Brain microvascular endothelial cell (primary cell): ENCODE measurements around the gene DOLPP1.
"Not testable (repeated sequence)": the region's sequence is repeated elsewhere in the genome, so short reads cannot be mapped to it uniquely, and the experiment has no call there.

Source experiments
- DNase-seq: peaks from one replicate; pipeline ENCODE4 v3.0.0-alpha.2; 2020
- H3K27ac ChIP-seq: fragments of 250-450 bp; sonication (Bioruptor Pico); 2 replicates; pipeline ENCODE4 v1.5.1; 2020; ENCODE audit warnings: mild to moderate bottlenecking, moderate library complexity
- H3K27me3 ChIP-seq: fragments of 250-450 bp; sonication (Bioruptor Pico); replicated peaks from 2 replicates; pipeline ENCODE4 v1.5.1; 2020; ENCODE audit warnings: mild to moderate bottlenecking
- H3K36me3 ChIP-seq: fragments of 250-450 bp; sonication (Bioruptor Pico); replicated peaks from 2 replicates; pipeline ENCODE4 v1.5.1; 2020; ENCODE audit warnings: mild to moderate bottlenecking
- H3K4me3 ChIP-seq: 2 replicates; pipeline ENCODE4 v1.5.1; 2011; ENCODE audit warnings: low read depth, mild to moderate bottlenecking, control low read depth, low read length, moderate library complexity
- in situ Hi-C: cut with HindIII; loops from 2 replicates; pipeline ENCODE4 v1.10.0; 2017; ENCODE audit warnings: low sequenced_read_pairs, low pct_ligation_motif_present
- TF ChIP-seq, protein P1 (sequence below): IDR thresholded peaks from 2 replicates; pipeline ENCODE4 v1.5.1; 2011; ENCODE audit warnings: low read depth, mild to moderate bottlenecking, moderate library complexity, low read length, control low read depth, inconsistent platforms; ENCODE audit errors: missing control alignments

DOLPP1 gene

DNA sequence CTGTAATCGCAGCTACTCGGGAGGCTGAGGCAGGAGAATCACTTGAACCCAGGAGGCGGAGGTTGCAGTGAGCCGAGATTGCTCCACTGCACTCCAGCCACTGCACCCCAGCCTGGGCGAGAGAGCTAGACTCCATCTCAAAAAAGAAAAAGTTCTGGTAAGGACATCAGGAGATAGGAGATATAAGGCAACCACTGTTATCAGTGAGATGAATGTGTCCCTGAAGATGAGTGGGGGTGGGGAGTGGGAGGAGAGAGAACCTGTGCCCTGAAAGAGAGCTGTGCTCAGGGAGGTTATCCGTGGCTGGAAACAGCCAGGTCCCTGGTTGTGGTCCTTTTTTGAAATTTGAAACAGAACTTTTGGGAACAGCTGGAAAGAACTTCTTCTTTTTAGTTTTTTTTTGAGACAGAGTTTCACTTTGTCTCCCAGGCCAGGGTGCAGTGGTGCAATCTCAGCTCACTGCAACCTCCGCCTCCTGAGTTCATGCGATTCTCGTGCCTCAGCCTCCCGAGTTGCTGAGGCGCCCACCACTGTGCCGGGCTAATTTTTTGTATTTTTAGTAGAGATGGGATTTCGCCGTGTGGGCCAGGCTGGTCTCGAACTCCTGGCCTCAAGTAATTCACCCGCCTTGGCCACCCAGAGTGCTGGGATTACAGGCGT lies 32.9 kb downstream of the DOLPP1 start:
- Histone ChIP-seq H3K4me3 (no peak overlapping the region), H3K27me3 (no peaks in the 10 kb centered on the region), H3K36me3 (no peaks in the 10 kb centered on the region), H3K27ac (no peak overlapping the region)
- TF ChIP-seq, protein P1, sequence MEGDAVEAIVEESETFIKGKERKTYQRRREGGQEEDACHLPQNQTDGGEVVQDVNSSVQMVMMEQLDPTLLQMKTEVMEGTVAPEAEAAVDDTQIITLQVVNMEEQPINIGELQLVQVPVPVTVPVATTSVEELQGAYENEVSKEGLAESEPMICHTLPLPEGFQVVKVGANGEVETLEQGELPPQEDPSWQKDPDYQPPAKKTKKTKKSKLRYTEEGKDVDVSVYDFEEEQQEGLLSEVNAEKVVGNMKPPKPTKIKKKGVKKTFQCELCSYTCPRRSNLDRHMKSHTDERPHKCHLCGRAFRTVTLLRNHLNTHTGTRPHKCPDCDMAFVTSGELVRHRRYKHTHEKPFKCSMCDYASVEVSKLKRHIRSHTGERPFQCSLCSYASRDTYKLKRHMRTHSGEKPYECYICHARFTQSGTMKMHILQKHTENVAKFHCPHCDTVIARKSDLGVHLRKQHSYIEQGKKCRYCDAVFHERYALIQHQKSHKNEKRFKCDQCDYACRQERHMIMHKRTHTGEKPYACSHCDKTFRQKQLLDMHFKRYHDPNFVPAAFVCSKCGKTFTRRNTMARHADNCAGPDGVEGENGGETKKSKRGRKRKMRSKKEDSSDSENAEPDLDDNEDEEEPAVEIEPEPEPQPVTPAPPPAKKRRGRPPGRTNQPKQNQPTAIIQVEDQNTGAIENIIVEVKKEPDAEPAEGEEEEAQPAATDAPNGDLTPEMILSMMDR: no peak
- no peak for DNase-seq
- in situ Hi-C loops: no loop called here

- peaks cover 21% of the 10 kb centered on the region for H3K36me3 ChIP-seq
- H3K27me3 ChIP-seq: no peaks in the 10 kb centered on the region
- no peak for DNase-seq
- no peak overlapping the region for H3K4me3 ChIP-seq
- no peak overlapping the region for H3K27ac ChIP-seq
- TF ChIP-seq, protein P1: no peak
- in situ Hi-C loops: no loop called here
Observed at GRCh38 chr9:129118799-129119198, 37.9 kb downstream of the DOLPP1 start.

GRCh38 chr9:129121483-129121882 lies 40.6 kb downstream of the DOLPP1 start:
- H3K4me3 ChIP-seq: no peak overlapping the region
- in situ Hi-C loops: no loop called here
- no peaks in the 10 kb centered on the region for H3K27me3 ChIP-seq
- TF ChIP-seq, protein P1: no peak
- DNase-seq: no peak
- no peak overlapping the region for H3K27ac ChIP-seq
- peaks cover 21% of the 10 kb centered on the region for H3K36me3 ChIP-seq

DNA sequence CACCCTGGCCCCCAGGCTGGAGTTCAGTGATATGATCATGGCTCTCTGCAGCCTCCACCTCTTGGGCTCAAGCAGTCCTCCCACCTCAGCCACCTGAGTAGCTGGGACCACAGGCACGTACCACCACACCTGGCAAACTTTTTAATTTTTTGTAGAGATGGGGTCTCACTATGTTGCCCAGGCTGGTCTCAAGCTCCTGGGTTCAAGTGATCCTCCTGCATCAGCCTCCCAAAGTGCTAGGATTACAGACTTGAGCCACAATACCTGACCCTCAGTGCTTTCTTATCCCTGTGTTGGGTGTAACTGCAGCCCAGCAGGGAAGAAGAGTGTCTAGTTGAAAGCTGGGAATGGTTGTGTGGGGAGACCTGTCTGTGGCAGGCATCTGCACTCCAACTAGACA lies 41.2 kb downstream of the DOLPP1 start:
- no peak overlapping the region for H3K4me3 ChIP-seq
- H3K27ac ChIP-seq: no peak overlapping the region
- no peaks in the 10 kb centered on the region for H3K27me3 ChIP-seq
- no peak for DNase-seq
- peaks cover 21% of the 10 kb centered on the region for H3K36me3 ChIP-seq
- in situ Hi-C loops: no loop called here
- TF ChIP-seq, protein P1: no peak

DNA sequence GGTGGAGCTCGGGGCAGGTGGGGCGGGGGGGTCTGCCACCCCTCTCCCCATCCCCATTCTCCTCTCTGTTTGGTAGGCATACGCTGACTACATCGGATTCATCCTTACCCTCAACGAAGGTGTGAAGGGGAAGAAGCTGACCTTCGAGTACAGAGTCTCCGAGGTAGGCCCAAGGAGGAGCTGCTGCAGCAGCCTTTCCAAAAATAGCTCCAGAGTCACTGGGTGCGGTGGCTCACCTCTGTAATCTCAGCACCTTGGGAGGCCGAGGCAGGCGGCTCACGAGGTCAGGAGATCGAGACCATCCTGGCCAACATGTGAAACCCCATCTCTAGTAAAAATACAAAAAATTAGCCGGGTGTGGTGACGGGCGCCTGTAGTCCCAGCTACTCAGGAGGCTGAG lies 42.1 kb downstream of the DOLPP1 start:
- in situ Hi-C loops, H3K27me3 ChIP-seq: not testable (repeated sequence)
- H3K36me3 ChIP-seq: peaks cover 21% of the 10 kb centered on the region

DNA sequence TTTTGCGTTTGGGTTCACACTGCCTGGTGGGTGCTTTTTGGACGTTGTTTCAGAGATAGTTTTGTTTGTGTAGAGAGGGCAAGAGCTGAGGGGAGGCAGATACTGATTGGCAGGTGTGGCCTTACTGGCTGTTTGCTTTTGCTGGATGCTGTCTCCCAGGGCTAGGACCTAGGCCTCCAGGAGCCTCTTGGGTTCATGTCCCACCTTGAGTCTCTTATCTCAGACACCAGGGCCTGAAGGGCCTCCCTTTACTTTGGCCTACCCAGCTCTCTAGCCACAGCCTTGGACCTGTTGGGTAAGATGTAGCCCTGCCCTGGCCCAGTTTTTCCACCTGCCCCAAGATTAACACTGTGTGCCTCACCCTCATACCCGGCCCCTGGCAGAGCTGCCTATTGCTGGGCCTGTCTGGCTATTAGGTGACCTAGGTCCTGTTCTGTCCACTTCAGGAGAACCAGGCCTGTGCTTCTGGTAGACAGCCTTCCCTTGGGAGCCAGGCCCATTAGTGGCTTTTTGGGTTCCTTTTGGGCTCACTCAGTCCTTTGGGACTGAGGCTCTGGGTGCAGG lies 43.7 kb downstream of the DOLPP1 start:
- in situ Hi-C loops: no loop called here
- TF ChIP-seq, protein P1: no peak
- Histone ChIP-seq H3K27ac (peak overlapping the region; percentile 85), H3K4me3 (no peak overlapping the region), H3K27me3 (no peaks in the 10 kb centered on the region), H3K36me3 (peaks cover 26% of the 10 kb centered on the region)
- DNase-seq: no peak

More for the DNA sequence above, 42.1 kb downstream of the DOLPP1 start:
- not testable (repeated sequence) for DNase-seq, H3K4me3 ChIP-seq, H3K27ac ChIP-seq
